NCI-H2171 treated with DMSO at 0.1 percent for 48 hours (cell line): ENCODE results near the gene MYBBP1A.

ENCODE experiments used
- DNase-seq: peaks from one replicate; lab custom pipeline; 2025; lab: John Stamatoyannopoulos, UW

MYBBP1A gene

DNA sequence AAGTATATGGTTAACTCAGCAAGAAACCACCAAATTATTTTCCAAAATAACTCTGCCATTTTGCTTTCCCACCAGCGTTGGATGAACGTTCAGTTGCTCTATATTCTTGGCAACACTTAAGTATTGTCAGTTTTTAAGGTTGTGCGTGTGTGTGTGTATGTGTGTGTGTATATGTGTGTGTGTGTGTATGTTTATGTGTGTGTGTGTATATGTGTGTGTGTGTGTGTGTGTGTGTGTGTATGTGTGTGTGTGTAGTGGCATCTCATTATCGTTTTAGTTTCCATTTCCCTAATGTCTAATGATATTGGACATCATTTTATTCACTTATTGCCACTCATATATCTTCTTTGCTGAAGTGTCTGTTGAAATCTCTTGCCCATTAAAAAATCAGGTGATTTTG, 17.9 kb upstream of the MYBBP1A start:
- no peak for DNase-seq

DNA sequence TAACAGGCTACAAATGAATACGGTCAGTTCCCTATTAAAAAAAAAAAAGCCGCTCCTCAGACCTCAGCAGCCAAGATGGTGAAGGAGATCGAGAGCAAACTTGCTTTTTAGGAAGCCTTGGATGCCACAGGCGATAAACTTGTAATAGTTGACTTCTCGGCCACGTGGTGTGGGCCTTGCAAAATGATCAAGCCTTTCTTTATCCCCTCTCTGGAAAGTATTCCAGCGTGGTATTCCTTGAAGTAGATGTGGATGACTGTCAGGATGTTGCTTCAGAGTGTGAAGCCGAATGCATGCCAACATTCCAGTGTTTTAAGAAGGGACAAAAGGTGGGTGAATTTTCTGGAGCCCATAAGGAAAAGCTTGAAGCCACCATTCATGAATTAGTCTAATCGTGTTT, 16.9 kb upstream of the MYBBP1A start:
- DNase-seq = no peak

DNA sequence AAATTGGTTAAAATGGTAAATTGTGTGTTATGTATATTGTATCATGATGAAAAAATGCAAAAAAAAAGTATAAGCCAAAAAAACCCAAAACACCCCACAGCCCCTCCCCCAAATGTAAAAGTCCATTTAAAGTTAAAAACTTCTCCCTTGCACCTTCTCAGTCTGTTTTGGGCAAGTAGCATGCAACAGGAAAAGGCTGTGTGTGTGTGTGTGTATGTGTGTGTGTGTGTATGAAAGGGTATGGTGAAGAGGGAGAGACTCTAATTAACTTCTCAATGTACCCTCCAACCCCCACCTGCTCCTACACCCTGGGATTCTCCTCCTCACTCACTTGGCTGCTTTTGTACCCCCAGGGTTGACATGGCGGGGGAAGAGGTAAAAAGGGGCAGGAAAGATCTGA, 14.4 kb upstream of the MYBBP1A start:
- DNase-seq = no peak

DNA sequence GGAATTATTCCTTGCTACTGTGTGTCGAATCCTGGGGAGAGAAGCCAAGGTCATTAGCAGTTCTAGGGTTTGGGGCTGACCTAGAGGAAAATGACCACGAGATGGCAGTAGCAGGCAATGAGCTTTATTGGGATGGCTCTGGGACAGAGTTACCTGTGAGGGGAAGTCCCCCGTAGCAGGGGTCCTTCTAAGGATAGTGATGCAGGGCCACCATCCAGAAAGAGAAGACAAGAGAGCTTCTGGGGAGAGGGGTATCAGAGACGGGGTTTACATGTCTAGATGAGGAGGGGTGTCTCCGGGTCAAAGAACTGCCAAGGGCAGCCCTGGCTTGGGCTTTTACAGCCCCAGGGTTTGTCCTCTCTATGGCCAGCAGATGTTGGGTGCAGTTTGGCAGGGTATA, 11.6 kb upstream of the MYBBP1A start:
- peak; percentile 73 for DNase-seq

DNA sequence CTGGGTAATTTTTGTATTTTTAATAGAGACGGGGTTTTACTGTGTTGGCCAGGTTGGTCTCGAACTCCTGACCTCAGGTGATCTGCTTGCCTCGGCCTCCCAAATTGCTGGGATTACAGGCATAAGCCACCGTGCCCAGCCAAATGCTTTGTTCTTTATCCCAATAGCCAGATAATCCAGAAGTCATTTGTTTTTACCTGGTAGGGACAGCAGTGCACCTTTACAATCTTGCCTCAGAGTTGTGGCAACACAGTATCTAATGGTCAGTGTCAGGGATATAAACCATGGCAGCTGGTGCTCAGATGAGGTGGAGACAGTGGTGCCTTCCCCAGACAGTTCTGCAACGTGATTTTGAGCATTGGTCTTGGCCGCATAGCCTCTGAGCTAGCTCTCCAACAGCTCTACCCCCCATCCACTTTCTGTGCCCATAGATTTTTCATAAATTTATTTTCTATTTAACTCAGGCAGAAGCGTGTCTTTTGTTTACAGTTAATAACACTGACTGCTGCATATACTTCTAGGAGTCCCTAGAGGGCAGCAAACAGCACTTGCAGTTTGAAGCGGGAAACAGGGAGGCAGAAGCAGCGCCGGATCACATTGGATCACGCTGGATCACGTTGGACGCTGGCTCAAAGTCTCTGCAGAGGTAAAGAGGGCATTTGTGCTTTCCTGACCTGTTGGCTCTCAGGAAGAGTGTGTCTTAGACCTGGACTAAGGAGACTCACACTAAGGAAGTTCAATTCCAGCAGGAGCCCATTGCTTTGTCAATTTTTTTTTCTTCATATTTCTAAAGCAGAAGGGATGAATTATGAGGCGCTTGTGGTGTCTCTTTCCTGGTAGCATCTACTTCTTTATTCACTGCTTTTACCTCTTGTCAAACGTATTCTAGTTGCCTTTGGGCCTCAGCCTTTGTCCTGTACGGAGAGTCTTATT, 10.3 kb upstream of the MYBBP1A start:
- peak; percentile 91 for DNase-seq

DNA sequence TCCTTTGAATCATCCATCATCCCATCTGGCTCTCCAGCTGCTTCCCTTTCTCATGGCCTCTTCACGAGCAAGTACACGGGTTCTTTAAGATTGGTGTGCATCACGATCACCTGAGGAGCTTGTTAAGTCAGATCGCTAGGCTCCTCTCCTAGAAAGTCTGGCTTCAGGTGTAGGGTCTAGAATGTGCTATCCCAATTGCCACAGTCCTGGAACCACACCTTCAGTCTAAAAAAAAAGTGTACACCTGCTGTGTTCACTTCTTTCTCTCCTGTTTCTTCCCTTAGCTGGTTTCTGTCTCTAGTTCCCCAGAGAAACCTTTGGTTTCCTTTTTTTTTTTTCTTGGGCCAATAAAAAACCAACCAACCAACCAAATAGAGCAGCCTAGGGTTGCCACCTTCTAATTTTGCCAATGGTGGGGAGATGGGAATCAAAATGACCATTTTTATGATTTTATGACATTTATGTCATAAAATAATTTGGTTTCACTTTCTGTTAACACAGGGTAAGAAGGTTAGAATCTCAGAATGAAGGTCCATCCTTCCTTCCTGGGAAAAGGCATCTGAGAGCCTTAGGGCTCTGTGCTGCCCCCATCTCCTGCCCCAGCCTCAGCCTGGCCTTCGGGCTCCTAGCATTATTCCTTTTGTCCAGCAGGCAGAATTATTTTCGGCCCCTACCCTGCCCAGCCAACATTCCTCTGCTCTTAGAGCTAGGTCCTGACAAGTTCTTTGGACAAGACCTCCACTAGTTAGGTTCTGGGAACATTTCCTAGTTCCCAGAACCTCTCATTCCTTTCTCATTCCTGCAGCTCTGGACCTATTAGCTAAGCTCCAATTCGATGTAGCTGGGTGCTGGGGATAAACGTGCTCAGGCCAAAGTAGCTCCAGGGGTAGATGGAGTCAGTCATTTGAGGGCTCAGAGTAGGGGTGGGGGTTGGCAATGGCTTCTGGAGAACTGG, 7.1 kb upstream of the MYBBP1A start:
- DNase-seq = peak; percentile 90

DNA sequence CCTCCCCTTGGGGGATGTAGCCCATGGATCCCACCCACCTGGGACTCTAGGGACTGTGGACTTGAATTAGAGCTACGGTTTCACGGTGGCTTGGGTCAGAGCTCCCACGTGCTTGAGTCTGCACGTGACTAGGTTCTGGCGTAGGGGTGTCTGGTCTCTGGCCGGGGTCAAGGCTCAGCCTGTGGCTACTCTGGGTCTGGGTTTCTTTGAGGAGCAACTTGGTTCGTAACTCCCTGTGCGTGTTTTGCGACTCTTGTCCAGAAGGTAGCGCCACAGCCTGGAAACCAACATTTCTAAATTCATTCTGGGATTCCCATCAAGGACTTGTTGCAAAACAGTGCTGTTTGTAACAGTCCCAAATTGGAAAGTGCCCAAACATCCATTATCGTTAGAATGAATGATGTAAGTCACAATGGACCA, 5.7 kb upstream of the MYBBP1A start:
- peak; percentile 32 for DNase-seq

DNA sequence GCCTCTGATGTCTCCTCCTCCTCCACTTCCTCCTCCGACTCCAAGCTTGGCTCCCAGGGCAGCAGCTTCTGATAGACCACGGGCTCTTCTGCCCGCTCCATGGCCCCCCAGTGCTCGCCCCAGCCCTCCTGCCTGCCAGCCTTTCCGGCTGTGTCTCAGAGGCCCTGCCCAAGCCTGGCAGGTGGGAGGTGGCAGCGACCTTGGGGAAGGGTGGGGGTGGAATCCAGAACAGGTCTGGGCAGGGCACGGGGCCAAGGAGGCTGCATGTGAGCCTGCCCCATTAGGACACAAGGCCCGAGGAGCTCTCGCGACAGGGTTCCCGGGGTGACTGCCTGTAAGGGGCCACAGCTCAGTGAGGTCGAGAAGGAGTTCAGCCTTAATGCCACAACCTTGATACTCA, 5.2 kb upstream of the MYBBP1A start, which contains the start of gene GGT6:
TSS of gene GGT6 (minus strand) at position 157 of the 400 bp plus-strand sequence. CDS start at position 101, 56 bp downstream.
- DNase-seq = peak; percentile 47

DNA sequence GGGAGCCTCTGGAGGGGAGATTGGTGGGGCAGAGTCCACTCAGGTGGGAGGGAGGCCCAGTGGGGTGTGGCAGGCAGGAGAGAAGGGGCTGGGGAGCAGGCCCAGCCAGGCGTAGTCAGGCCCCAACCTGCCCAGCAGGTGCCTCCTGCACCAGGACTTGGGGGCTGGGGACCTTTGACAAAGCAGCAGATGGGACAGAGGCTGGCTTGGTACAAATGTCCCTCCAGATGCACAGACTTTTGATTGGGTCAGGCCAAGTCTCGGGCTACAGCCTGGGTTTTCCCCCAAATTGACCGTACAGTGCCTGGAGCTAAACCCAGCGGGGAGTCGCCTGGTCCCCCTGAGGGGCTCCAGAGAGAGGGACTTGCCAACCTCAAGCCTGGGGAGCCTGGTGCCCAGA, 4.8 kb upstream of the MYBBP1A start:
- DNase-seq = peak; percentile 23

DNA sequence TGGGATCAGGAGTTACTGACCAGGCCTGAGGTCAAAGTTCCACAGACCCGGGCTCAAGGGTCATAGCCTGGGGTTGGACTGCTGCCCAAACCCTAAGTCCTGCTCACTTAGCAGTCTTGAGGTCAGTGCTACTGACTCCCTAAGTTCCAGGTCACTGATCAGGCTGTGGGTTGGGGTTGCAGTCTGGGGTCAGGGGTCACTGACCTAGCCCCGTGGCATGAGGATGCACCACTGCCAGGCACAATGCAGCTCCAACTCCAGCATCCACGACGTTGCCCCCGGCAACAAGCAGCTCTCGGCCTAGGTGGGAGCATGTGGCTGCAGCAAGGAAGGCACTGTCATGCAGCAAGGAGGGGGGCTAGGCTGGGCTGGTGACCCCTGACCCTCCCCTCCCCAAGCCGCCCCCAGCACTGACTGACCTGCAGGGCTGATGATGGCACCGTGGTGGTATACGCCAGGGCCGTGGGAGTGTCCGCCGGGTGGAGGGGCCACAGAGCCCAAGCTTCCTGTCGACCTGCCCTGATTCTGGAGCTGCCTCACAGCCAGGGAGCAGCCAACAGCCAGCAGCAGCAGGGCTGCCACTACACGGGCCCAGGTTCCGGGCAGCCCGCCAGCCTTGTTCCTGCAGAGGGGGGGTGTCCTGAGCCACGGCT, 4.1 kb upstream of the MYBBP1A start:
- no peak for DNase-seq

DNA sequence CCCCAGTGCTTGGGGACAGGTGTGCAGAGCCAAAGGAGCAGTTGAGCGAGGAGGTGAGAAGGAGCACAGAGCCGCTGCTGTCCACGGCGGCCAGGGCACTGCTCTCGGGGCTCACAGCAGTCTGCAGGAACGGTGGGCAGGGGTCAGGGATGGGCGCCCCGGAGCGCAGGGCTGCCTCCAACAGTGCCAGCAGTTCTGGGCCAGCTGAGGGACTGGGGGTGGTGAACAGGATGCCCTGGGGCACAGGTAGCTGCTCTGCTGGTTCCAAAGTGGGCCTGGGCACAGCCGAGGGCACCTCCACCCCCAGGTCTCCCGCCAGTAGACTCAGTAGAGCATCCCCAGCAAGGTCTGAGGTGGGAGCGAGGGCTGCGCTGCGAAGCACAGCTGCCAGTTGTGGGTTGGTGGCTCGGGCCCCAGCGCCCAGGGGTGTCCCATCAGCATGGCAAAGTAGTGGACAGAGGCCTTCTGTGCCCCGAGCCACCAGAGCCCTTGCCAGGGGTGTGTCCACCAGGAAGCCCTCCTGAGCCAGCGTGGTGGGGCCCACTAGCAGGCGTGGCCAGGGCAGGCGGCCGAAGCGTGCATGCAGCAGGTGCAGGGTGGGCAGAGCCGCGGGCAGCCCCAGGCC, 3.3 kb upstream of the MYBBP1A start:
- DNase-seq = no peak

DNA sequence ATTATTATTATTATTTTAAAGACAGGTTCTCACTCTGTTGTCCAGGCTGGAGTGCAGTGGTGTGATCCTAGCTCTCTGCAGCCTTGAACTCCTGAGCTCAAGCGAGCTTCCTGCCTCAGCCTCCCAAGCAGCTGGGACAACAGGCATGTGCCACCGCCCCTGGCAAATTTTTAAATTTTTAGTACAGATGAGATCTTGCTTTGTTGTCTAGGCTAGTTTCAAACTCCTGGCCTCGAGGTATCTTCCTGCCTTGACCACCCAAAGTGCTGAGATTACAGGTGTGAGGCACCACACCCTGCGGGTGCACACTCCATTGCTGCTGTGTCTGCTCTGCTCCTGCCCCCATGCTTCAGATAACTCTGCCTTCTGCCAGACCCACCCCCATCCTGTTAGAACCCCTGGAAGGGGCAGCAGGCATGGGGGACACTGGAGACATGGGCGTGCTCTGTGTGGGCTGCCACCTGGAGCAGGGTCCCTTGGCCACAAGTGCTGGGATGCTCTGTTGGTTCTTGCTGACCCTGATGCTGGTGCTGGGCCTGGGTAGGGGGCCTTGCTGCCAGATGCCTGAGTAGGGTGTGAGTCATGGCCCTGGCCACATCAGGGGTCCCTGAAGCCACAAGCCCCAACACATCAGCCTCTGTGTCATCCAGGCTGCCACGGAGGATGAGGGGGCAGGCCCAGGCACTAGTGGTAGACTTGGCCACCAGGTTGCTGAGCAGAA, 2.6 kb upstream of the MYBBP1A start:
- DNase-seq = no peak

DNA sequence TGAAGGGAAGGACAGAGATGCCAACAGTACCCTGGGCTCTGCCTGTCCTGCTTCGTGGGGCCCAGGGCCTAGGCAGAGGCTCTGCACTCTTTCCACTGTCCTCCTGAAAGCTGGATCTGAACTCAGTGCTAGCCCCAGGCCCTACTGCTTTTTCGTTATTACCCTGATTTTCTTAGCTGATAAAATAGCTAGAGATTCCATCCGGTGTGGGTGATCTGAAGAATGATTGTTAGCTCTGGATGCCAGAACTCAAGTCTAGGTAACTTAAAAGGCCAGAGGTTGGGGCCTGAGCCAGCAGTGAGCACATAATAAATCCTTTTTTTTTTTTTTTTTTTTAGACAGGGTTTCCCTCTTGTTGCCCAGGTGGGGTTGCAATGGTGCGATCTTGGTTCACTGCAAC, 1.8 kb upstream of the MYBBP1A start:
- DNase-seq = no peak

DNA sequence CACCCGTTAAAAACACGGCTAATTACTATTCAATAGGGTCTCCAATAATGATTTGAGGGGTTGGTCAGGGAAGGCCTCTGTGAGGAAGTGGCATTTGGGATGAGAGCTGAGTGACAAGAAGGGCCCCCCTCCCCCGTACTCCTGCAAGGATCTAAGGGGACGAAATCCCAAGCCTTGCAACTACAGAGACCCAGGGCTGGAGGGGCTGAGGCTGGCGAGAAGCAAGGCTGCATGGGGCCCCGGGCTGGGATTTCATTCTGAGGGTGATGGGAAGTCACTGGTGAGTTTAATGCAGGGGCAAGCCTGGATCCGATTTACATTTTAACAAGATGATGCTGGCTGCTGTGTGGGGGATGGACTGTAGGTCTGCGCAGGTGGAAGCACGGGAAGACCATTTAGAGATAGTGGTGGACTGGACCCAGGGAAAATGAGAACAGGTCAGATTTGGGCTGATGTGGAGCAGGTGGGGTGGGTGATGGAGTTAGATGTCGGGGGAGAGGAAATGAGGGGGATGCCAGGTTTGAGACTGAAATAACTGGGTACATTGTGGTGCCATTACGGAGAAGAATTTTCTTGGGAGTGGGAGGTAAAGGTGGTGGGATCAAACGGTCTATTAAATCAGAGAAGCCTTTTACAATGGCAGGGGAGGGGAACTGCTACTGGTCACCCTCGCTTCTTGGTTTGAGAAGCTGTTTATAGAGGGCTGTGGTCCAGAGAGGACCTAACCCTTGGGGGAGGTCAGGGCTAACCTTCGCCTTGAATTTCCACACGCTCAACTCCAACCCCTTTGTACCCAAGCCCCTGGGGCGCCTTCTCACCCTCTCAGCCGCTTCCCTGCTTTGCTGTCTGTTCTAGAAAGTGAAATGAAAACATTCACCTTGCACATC, 932 bp upstream of the MYBBP1A start:
- no peak for DNase-seq

DNA sequence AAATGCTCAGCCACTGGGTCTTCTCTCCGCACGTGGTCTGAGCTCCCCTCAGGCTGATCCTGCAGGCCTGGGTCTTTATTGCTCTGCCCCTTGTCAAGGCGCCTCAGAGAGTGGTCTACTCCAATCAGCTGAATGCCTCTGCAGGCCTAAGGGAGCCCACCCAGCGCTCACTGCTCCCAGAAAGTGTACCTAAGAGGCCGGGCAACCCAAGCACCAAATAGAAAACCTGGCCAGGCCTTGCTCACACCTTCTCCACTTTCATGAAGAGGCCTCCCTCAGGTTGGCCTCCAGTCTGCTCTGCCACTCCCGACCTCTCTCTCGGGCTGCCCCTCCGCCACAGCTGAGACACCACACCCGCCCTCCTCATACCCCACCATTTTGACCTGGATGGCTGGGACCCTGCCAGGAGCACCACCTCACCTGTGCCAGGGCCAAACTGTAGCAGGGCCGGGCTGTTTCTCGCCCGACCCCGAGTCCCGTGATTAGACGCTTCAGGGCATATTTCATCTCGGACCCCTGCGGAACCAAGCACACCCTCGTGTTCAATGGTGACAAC, 665 bp downstream of the MYBBP1A start:
- no peak for DNase-seq

DNA sequence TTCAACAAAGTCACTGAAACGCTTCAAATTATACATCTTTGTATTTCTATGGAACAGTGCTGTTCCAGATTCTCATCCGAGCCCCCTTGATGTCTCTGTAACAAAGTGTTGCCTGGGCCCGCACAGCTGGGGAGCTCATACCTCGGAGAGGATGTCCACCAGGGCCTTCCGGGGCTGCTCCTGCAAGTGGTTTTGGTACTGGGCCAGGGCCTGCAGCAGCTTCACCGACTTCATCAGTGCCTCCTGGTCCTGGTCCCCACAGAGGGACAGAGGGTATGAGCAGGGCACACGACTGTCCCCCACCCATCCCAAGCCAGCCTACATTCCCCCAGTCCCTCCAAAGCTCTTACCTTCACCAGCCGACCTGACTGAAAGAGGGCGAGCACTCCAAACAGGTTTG, 1.5 kb downstream of the MYBBP1A start:
- no peak for DNase-seq

DNA sequence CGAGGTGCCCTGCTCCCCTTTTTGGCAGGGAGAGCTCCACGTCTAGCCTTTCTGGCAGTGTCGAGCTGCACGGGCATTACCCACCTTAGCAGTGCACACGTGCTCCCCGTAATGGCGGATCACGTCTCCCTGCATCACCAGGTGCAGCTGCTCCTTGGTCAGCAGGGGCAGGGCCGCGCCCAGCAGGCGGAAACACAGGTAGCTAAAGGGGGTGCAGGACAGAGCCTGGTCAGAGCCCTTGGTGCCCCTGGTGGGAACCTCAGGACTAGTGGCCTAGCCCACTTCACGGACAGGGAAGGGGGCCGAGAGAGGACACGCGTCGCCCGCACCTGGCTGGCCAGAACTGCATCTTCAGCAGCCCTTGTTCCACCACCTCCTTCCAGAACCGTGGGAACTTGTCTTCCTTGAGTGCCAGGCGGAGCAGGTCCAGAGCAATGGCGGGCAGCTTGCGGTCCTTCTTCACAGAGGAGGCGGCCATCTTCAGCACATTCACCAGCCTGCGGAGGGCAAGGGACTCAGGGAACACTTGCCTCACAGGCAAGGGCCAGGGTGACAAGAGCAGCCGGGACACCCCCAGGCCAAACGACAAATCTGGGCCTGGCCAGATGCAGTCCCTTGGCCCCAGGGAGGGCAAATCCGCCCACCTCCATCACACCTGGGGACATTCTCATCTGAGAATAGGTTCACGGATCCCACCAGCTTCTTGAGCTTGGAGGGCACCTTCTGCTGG, 3.2 kb downstream of the MYBBP1A start:
- no peak for DNase-seq

DNA sequence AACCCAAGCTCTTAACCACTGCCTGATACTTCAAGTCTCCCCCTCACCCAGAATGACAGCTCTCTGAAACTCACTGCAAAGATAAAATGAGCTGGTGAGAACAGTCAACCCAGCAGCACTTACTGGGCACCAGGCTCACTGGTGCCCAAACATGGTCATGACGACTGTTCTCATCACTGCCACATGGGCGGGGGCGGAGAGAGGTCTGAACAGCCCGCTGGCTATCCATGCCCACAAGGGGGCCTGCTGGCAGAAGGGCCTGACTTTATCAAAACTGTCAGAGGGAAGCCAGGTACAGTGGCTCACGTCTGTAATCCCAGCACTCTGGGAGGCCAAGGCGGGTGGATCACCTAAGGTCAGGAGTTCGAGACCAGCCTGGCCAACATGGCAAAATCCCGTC, 4.0 kb downstream of the MYBBP1A start:
- no peak for DNase-seq

DNA sequence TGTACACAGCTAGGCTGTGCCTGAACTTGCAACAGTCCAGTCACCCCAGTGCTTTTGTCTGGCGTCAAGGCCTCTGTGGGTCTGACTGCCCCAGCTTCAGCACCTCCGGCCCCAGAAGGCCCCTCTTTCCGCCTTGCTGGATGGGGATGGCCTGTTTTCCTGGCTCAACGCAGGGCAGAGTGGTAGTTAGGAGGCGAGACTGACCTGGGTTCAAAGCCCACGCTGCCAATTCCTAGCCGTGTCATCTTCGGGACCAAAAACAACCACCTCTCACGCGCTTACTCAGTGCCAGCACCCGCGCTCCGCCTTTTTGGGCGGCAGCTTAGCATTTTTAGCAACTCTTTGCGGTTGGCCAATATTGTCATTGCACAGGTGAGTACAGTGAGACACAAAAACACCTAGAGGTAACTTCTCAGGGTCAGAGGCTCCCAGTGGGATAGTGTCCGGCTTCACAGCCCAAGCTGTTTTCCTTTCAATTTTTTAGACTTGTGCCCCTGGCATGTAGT, 4.6 kb downstream of the MYBBP1A start:
- DNase-seq = no peak
